HepG2 (cell line): ENCODE measurements around the gene MSI2.

Experiments
- ATF3 ChIP-seq: sonication (generic); formaldehyde crosslinking; IDR thresholded peaks from 2 replicates; pipeline ENCODE4 v1.4.0; 2020; ENCODE audit warnings: missing genetic modification reagents
- ETS1 ChIP-seq: sonication (generic); formaldehyde crosslinking; IDR thresholded peaks from 2 replicates; pipeline ENCODE4 v1.4.0; 2020; ENCODE audit warnings: missing genetic modification reagents
- MYC ChIP-seq: sonication (generic); formaldehyde crosslinking; IDR thresholded peaks from 2 replicates; pipeline ENCODE4 v1.9.0; 2021; ENCODE audit warnings: missing genetic modification reagents, borderline replicate concordance
- MZF1 ChIP-seq: sonication (generic); formaldehyde crosslinking; IDR thresholded peaks from 2 replicates; pipeline ENCODE4 v1.8.1; 2023; ENCODE audit warnings: mild to moderate bottlenecking, missing genetic modification reagents, borderline replicate concordance
- NFYB ChIP-seq: sonication (generic); formaldehyde crosslinking; IDR thresholded peaks from 2 replicates; pipeline ENCODE4 v1.4.0; 2020; ENCODE audit warnings: missing genetic modification reagents
- THRA ChIP-seq: sonication (generic); formaldehyde crosslinking; IDR thresholded peaks from 2 replicates; pipeline ENCODE4 v1.4.0; 2020; ENCODE audit warnings: missing genetic modification reagents, borderline replicate concordance
- ZNF24 ChIP-seq: fragments of 450-650 bp; IDR thresholded peaks from 2 replicates; pipeline ENCODE4 v1.6.1; 2017; ENCODE audit warnings: antibody characterized with exemption, mild to moderate bottlenecking
- ZNF337 ChIP-seq: sonication (generic); formaldehyde crosslinking; IDR thresholded peaks from 2 replicates; pipeline ENCODE4 v1.5.1; 2020; ENCODE audit warnings: missing genetic modification reagents, low read depth, mild to moderate bottlenecking, borderline replicate concordance
- ZNF589 ChIP-seq: sonication (generic); formaldehyde crosslinking; conservative IDR thresholded peaks from 2 replicates; pipeline ENCODE4 v1.8.0; 2022; ENCODE audit warnings: mild to moderate bottlenecking, moderate library complexity, missing genetic modification reagents
- ZSCAN21 ChIP-seq: sonication (generic); formaldehyde crosslinking; IDR thresholded peaks from 2 replicates; pipeline ENCODE4 v1.8.0; 2022; ENCODE audit warnings: mild to moderate bottlenecking, missing genetic modification reagents, moderate library complexity, borderline replicate concordance
- TF ChIP-seq, protein P1 (sequence below): sonication (generic); formaldehyde crosslinking; IDR thresholded peaks from 2 replicates; pipeline ENCODE4 v1.5.0; 2020; ENCODE audit warnings: missing genetic modification reagents

DNA sequence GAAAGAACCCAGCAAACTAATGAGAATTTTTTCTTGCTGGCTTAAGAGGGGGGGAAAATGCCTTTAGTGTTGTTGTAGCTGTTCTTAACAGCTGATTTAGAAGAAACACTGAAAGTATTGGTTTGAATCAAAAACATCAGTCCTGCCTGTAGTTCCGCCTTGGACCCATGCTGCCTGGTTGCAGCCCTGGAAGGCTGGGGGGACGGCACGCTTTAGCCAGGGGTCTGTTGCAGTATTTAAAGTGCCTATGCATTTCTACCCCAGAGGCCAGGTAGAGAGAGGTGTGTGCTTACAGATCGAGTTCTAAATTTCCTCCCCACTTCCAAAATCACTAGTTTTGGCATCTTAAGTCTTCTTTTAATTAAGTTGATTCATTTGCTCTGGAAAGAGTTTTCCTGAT lies 286.9 kb downstream of the MSI2 start:
- TF ChIP-seq ATF3 (CRISPR knock-in tag) (no peak), MZF1 (CRISPR knock-in tag) (no peak), ZNF24 (no peak), ZNF337 (CRISPR knock-in tag) (no peak), NFYB (no peak), MYC (CRISPR knock-in tag) (no peak), ZNF589 (CRISPR knock-in tag) (no peak), THRA (CRISPR knock-in tag) (no peak), ETS1 (CRISPR knock-in tag) (no peak), ZSCAN21 (CRISPR knock-in tag) (no peak)
- TF ChIP-seq, protein P1, sequence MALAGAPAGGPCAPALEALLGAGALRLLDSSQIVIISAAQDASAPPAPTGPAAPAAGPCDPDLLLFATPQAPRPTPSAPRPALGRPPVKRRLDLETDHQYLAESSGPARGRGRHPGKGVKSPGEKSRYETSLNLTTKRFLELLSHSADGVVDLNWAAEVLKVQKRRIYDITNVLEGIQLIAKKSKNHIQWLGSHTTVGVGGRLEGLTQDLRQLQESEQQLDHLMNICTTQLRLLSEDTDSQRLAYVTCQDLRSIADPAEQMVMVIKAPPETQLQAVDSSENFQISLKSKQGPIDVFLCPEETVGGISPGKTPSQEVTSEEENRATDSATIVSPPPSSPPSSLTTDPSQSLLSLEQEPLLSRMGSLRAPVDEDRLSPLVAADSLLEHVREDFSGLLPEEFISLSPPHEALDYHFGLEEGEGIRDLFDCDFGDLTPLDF (CRISPR knock-in tag) = no peak
